Peyer's patch (tissue), 4 donors: ENCODE measurements around the gene PPP1R11. TPM values are rescaled to one million over a fixed set of nuclear protein-coding genes. Genes with fewer than 3 reads are reported as not detected.

Source experiments
- DNase-seq, 3 donors: peaks; one replicate each; pipeline ENCODE4 v3.0.0-alpha.2; 2017 to 2019
- H3K27ac ChIP-seq, 4 donors: fragments of 200-600 bp; sonication (generic); one replicate each; pipeline ENCODE4 v1.5.1; 2016 to 2019
- H3K27me3 ChIP-seq, 2 donors: fragments of 200-600 bp; sonication (generic); one replicate each; pipeline ENCODE4 v1.5.1; 2019
- H3K36me3 ChIP-seq, 3 donors: fragments of 200-600 bp; sonication (generic); one replicate each; pipeline ENCODE4 v1.5.1; 2016 to 2019
- H3K4me1 ChIP-seq, 4 donors: fragments of 200-600 bp; sonication (generic); one replicate each; pipeline ENCODE4 v1.5.1; 2016 to 2019
- H3K4me3 ChIP-seq, 4 donors: fragments of 200-600 bp; sonication (generic); 1 replicate in 3 of 4; 2 replicates in 1 of 4; pipeline ENCODE4 v1.5.1; 2016 to 2019; ENCODE audit warnings: mild to moderate bottlenecking in 1 of 4
- H3K9me3 ChIP-seq, 4 donors: fragments of 200-600 bp; sonication (generic); one replicate each; pipeline ENCODE4 v1.5.1; 2016 to 2019; ENCODE audit warnings: mild to moderate bottlenecking in 1 of 4
- POLR2A ChIP-seq, 2 donors: fragments of 450-650 bp; IDR thresholded peaks; one replicate each; pipeline ENCODE4 v1.5.1; 2017; ENCODE audit warnings: antibody characterized with exemption in 2 of 2, mild to moderate bottlenecking in 2 of 2, moderate library complexity in 2 of 2
- total RNA-seq, 4 donors: library from RNA; depleted of rRNA; stranded (reverse); fragments of >200 nt; gene quantifications; one replicate each; pipeline ENCODE4 v1.1.0, GENCODE V29; 2016
- TF ChIP-seq, protein P1 (sequence below), 6 experiments: fragments of 450-650 bp in 4 of 6; fragments of 200-600 bp in 2 of 6; sonication (generic) in 1 of 6; IDR thresholded peaks; one replicate each; pipeline ENCODE4 v1.5.1; 2017 to 2019; ENCODE audit warnings: antibody characterized with exemption in 6 of 6, mild to moderate bottlenecking in 3 of 6, moderate library complexity in 1 of 6

The PPP1R11 gene
- total RNA-seq, 4 donors from 2014 or later, result 44.6 to 75.7 (median 58.6) TPM

DNA sequence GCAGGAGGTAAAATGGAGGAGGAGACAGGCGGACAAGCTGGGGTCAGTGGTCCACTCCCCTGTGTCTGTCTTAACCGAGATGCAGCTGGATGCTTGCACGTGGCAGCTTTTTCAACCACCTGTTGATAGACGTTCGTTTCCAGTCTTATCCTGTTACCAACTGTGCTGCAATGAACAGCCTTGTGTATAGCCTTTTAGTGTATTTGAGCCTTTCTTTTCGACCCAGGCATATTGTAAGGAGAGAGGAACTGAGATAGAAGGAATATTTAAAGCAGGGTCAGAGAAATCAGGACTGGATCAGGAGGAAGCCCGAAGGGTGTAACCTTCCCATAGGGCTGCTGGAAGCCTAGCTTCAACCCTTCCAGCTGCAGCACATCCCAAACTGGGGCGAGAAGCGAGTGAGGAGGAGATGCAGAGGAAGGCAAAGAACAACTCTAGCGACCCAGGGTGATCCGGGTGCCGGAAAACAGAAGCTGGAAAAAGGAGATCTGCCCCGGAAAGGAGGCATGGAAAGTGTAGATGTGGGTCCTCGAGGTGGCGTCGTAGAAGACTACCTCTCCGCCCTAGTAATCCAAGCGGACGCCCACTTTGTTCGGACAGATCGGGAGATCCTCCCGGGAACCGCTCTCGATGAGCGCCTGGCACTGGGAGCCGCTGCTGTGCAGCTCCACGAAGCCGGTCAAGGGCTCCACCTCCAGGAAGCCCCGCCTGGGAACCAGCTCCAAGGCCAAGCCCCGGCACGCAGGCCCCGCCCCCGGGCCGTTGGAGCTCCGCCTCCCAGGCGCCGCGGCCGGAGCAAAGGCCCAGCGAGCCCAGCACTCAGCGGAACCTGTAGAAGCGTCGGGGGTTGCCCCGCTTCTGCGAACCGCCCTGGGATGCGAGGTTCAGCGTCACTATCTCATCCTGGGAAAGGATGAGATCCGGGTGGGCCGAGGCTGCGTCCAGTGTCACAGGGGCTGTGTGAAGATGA is 34.7 kb downstream of the PPP1R11 start:
- TF ChIP-seq, protein P1, sequence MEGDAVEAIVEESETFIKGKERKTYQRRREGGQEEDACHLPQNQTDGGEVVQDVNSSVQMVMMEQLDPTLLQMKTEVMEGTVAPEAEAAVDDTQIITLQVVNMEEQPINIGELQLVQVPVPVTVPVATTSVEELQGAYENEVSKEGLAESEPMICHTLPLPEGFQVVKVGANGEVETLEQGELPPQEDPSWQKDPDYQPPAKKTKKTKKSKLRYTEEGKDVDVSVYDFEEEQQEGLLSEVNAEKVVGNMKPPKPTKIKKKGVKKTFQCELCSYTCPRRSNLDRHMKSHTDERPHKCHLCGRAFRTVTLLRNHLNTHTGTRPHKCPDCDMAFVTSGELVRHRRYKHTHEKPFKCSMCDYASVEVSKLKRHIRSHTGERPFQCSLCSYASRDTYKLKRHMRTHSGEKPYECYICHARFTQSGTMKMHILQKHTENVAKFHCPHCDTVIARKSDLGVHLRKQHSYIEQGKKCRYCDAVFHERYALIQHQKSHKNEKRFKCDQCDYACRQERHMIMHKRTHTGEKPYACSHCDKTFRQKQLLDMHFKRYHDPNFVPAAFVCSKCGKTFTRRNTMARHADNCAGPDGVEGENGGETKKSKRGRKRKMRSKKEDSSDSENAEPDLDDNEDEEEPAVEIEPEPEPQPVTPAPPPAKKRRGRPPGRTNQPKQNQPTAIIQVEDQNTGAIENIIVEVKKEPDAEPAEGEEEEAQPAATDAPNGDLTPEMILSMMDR (IDR thresholded peaks at IDR 0.05), result peak in 2 of 6 experiments; percentile 21 to 35
- TF ChIP-seq POLR2A (IDR thresholded peaks at IDR 0.05), result peak; percentile 88 to 95
- peak overlapping the region; percentile 48 to 89 (median 70) for H3K27ac ChIP-seq
- no peaks in the 10 kb centered on the region for H3K27me3 ChIP-seq

DNA sequence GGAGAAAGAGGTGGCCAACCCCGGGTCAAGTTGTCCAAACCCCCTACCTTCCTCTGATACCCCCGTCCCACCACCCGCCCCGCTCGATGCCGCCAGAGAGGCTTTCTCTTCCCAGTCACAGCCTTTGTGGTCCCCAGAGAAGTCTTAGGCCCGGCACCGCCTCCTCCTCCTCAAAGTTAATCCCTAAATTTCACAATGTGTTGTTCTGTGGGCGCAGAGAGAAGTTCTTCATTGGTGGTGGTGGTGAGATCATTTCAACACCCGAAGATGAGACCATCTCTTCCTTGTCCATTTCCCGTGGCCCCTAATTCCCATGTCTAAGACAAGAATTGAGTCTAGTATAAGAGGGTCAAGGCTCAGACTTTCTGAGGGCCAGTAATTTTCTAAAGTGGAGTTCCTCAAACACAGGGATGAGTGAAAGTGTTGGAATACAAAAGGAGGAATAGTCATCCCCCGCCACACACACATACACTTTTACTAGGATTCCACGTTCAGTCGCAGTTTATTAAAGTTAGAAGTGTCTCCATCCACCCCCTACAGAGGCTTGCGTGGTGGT is 35.5 kb downstream of the PPP1R11 start:
- Histone ChIP-seq H3K4me3 (peak overlapping the region; percentile 29 to 51 (median 45)), H3K27ac (peak overlapping the region; percentile 48 to 89 (median 70)), H3K9me3 (no peaks in the 10 kb centered on the region), H3K27me3 (no peaks in the 10 kb centered on the region), H3K4me1 (peaks cover 0 to 40% (median 14%) of the 10 kb centered on the region in 4 donors), H3K36me3 (no peaks in the 10 kb centered on the region)
- TF ChIP-seq, protein P1 (IDR thresholded peaks at IDR 0.05), result no peak
- no peak for TF ChIP-seq POLR2A (IDR thresholded peaks at IDR 0.05)
- peak in 2 of 3 donors; percentile 17 to 73 for DNase-seq

More for the DNA sequence above, 34.7 kb downstream of the PPP1R11 start:
- peak; percentile 73 to 96 (median 94) for DNase-seq
- no peaks in the 10 kb centered on the region for H3K36me3 ChIP-seq
- no peaks in the 10 kb centered on the region for H3K9me3 ChIP-seq
- peaks cover 0 to 40% (median 14%) of the 10 kb centered on the region in 4 donors for H3K4me1 ChIP-seq
- H3K4me3 ChIP-seq, result peak overlapping the region; percentile 29 to 51 (median 45)

DNA sequence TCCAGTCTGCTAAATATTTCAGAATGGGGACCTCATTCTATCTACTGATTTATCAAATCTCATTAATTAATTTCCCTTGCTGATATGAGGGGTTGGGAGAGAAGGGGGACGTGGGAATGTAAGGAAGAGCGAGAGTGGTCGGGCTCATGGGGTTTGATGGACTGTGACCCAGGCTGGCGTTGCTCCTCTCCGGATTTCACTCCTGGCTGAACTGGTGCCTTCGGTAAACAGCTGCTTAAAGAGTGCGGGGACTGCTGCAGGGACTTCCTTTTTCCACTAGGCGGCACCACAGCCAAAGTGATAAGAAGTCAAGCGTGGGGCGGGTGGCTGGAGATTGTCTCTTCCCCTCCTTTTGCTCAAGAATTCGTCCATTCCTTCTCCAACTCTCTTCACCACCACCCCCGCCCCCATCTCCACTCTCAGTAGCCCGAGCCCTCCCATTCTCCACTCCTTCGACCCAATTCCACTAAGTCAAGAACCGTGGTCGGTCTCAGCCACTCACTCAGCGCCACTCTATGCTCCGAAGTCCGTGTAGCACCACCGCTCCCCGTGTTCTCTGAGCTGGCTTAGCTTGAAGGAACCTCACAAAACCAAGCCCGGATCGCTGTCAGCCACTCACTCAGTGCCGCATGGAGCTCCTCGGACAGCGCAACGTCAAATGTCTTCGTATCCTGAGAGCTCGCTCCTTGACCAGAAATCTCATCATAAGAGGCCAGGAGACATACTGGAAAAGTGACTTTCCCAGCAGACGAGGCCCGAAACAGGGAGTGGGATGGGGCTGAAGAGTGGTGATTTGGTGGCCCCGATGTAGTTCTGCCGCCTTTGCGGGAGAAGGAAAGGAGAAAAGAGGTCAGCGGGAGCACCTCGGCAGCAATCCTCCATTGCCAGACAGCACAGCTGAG is 36.2 kb downstream of the PPP1R11 start:
- Histone ChIP-seq H3K27me3 (no peaks in the 10 kb centered on the region), H3K9me3 (no peaks in the 10 kb centered on the region), H3K4me3 (peak overlapping the region; percentile 22 to 49 (median 48)), H3K4me1 (peaks cover 0 to 36% (median 14%) of the 10 kb centered on the region in 4 donors), H3K36me3 (no peaks in the 10 kb centered on the region), H3K27ac (peak overlapping the region; percentile 48 to 89 (median 70))
- peak; percentile 87 to 97 (median 89) for DNase-seq
- TF ChIP-seq, protein P1 (IDR thresholded peaks at IDR 0.05), result peak; percentile 81 to 99 (median 95)
- peak in 1 of 2 donors; percentile 51 for TF ChIP-seq POLR2A (IDR thresholded peaks at IDR 0.05)

DNA sequence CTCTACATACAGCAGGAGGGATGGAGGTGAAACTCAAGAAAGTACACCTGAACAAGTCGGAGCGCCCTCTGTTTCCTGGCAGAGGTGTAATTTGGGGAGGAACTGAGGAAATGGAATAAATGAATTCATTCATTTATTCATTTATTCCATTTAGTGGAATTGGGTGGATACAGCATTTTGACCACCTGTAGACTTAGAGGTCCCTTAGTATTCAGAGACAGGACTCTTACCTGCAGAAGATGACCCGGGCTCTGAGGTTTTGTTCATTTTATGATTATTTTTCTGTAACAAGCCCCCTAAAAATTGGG is 36.8 kb downstream of the PPP1R11 start:
- DNase-seq, result no peak
- no peaks in the 10 kb centered on the region for H3K27me3 ChIP-seq
- TF ChIP-seq, protein P1 (IDR thresholded peaks at IDR 0.05), result no peak
- TF ChIP-seq POLR2A (IDR thresholded peaks at IDR 0.05), result no peak
- no peaks in the 10 kb centered on the region for H3K9me3 ChIP-seq
- H3K36me3 ChIP-seq, result no peaks in the 10 kb centered on the region
- peaks cover 0 to 31% (median 14%) of the 10 kb centered on the region in 4 donors for H3K4me1 ChIP-seq
- H3K4me3 ChIP-seq, result peak overlapping the region; percentile 22 to 49 (median 48)
- peak overlapping the region in 3 of 4 donors; percentile 48 to 89 (median 71) for H3K27ac ChIP-seq

DNA sequence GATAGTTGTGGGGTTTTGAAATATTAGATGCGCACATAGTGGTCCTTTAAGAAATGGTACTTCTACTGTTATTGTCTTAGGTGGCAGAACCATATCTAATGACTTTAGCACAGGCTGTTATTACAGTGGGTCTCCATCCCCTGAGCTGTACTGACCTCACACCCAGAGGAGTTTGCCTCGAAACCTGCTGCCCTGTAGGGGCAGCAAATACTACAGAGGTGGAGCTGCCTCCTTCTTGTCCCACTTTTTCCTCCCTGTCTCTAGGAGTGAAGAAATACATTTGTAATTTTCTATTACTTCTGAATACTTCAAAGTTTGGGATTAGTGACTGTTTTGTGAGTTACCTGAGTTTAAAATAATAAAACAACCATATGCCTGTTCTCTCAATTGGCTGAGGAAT is 37.7 kb downstream of the PPP1R11 start:
- no peak for TF ChIP-seq POLR2A (IDR thresholded peaks at IDR 0.05)
- TF ChIP-seq, protein P1 (IDR thresholded peaks at IDR 0.05), result no peak
- Histone ChIP-seq H3K27ac (no peak overlapping the region), H3K4me3 (no peak overlapping the region), H3K36me3 (no peaks in the 10 kb centered on the region), H3K4me1 (peaks cover 0 to 30% (median 14%) of the 10 kb centered on the region in 4 donors), H3K27me3 (no peaks in the 10 kb centered on the region), H3K9me3 (no peaks in the 10 kb centered on the region)
- DNase-seq, result no peak
